ENCODE measurements around the gene SLC16A11. TPM values are rescaled to one million over a fixed set of nuclear protein-coding genes. Genes with fewer than 3 reads are reported as not detected.
A peak's percentile ranks its signal among the peaks of the same experiment; 100 is the strongest.
"Not testable (repeated sequence)": the region's sequence is repeated elsewhere in the genome, so short reads cannot be mapped to it uniquely, and the experiment has no call there.

Gene SLC16A11, protein sequence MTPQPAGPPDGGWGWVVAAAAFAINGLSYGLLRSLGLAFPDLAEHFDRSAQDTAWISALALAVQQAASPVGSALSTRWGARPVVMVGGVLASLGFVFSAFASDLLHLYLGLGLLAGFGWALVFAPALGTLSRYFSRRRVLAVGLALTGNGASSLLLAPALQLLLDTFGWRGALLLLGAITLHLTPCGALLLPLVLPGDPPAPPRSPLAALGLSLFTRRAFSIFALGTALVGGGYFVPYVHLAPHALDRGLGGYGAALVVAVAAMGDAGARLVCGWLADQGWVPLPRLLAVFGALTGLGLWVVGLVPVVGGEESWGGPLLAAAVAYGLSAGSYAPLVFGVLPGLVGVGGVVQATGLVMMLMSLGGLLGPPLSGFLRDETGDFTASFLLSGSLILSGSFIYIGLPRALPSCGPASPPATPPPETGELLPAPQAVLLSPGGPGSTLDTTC
- polyA plus RNA-seq (2013, experiment 1 of 2; ENCODE audit: insufficient read length): 0.14 TPM
- 0.29 TPM for polyA plus RNA-seq (2013, experiment 2 of 2; ENCODE audit: insufficient read length)

DNA sequence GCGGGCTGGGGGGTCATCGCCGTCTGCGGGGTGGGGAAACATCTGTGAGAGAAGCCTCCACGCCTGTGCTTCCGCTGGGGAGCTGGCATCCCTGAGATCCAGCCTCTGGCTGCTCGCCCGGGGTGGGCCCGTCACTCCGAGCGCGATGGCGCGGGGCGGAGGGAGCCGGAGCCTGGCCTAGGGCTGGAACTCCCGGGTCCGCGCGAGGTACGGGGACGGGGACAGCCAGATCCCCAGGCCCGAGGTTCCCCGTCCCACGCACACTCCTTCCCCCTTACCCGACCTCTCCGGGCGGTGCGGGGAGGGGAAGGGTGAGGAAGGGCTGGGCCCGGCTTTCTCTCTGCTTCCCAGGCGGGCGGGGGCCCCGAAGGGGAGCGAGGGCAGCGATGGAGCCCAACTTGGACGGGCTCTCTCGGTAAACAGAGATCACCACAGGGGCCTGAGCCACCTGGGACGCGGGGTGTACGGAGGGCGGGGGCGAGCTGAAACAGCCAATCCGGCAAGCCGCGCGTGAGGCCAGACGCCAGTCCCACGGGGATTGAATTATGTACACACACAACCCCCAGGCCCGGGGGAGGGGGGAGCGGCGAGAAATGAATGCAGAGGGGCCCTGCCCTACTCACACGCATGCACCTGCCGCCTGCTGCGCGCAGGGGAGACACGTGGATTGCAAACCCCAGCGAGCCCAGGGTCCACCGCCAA is at the start of gene SLC16A11:
Gene SLC16A11, minus strand, starts transcription at position 596 of the 702 bp plus-strand sequence. Its CDS starts 579 bp downstream, at position 17.
- DNase-seq: peak; percentile 51

- DNase-seq: not testable (repeated sequence)
Measured at GRCh38 chr17:7091311-7092005, 47.6 kb upstream of the SLC16A11 start.

DNA sequence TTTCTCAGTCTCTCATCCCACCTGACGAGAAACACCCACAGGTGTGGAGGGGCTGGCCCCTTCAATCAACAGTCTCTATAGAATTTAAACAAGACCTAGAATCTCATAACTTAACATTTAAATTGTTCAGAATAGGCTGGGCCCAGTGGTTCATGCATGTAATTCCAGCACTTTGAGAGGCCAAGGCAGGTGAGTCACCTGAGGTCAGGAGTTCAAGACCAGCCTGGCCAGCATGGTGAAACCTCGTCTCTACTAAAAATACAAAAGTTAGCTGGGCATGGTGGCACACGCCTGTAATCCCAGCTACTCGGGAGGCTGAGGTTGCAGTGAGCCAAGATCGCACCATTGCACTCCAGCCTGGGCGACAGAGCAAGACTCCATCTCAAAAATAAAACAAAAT is 45.7 kb upstream of the SLC16A11 start:
- not testable (repeated sequence) for DNase-seq

- not testable (repeated sequence) for DNase-seq
Measured at GRCh38 chr17:7088442-7088841, 44.5 kb upstream of the SLC16A11 start.

- no peak for DNase-seq
Measured at GRCh38 chr17:7084088-7084487, 40.2 kb upstream of the SLC16A11 start.

DNA sequence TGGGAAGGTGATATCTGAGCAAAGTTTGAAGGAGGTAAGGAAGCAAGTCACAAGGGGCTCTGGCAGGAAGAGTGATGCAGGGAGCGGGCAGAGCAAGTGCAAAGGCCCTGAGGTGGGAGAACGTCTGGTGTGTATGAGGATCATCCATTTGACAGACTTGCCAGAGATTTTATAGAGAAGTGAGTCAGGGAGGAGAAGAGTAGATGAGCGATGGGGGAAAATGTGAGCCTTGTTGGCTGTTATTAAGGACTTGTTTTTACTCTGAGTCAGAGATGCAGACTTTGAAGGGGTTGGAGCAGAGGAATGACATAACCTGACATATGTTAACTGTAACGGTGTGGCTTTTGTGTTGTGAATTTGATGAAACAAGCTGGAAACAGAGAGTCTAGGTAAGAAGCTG is 39.7 kb upstream of the SLC16A11 start:
- no peak for DNase-seq

- DNase-seq: no peak
Measured at GRCh38 chr17:7081341-7082062, 37.6 kb upstream of the SLC16A11 start.

- no peak for DNase-seq
Measured at GRCh38 chr17:7080456-7081041, 36.7 kb upstream of the SLC16A11 start.

- DNase-seq: no peak
Measured at GRCh38 chr17:7079581-7080455, 35.9 kb upstream of the SLC16A11 start, which contains the start of gene CLEC10A. Gene CLEC10A (minus strand): TSS chr17:7080251. CDS start chr17:7078812, 1,439 bp downstream.

GRCh38 chr17:7078711-7079110 is 34.8 kb upstream of the SLC16A11 start:
- no peak for DNase-seq

- no peak for DNase-seq
Measured at GRCh38 chr17:7077911-7078546, 34.1 kb upstream of the SLC16A11 start.

GRCh38 chr17:7074931-7075330 is 31.0 kb upstream of the SLC16A11 start:
- DNase-seq: no peak

DNA sequence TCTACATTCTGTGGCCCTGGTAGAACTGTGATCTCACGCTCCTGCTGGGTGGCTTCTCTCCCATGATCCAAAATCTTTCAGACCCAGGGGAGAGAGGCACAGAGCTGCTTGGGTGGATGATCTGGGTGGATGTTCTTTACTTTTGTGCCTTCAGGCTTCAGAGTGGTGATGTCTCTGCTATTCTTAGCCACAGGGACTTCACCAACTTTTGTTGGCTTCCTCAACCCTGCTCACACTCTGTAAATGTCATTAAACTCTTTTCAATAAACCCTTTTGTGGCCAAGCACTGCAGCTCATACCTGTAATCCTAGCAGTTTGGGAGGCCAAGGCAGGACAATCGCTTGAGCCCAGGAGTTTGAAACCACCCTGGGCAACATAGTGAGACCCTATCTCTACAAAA is 28.5 kb upstream of the SLC16A11 start:
- DNase-seq: no peak

- no peak for DNase-seq
Measured at GRCh38 chr17:7070712-7071111, 26.8 kb upstream of the SLC16A11 start.

GRCh38 chr17:7068268-7068667 is 24.4 kb upstream of the SLC16A11 start:
- no peak for DNase-seq

DNA sequence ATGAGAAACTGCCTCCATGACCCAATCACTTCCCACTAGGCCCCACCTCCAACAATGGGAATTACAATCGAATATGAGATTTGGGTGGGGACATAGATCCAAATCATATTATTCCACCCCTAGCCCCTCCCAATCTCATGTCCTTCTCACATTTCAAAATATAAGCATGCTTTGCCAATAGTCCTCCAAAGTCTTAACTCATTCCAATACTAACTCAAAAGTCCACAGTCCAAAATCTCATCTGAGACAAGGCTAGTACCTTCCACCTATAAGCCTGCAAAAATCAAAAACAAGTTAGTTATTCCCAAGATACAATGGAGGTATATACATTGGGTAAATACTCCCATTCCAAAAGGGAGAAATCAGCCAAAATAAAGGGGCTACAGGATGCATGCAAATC is 23.3 kb upstream of the SLC16A11 start:
- no peak for DNase-seq

- no peak for DNase-seq
Measured at GRCh38 chr17:7064261-7064660, 20.4 kb upstream of the SLC16A11 start.

DNA sequence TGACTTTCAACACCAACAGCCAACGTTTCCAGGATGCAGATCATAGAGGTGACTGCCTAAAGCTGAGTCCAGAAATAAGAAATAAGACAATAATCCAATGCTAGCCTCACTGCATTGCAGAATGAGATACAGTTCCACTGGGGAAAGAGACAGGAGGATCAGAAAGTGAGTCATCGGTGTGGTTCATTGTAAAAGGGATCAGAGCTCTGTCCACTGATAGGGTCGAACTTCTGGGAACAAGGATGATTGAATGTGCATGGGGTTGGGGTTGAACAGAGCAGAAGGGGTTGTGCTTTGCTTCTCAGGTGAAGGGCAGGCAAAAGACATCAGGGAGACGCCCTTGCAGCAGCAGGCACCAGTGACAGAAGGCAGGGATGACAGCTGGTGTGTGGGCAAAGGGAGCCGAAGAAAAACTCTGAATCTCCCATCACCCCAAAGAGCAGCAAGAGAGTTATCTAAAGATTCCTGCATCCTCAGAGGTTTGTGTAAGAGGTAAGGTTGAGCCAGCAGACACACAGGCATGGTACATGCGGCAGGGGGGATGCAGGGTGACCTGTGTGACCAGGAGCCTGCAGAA is 19.7 kb upstream of the SLC16A11 start:
- no peak for DNase-seq

DNA sequence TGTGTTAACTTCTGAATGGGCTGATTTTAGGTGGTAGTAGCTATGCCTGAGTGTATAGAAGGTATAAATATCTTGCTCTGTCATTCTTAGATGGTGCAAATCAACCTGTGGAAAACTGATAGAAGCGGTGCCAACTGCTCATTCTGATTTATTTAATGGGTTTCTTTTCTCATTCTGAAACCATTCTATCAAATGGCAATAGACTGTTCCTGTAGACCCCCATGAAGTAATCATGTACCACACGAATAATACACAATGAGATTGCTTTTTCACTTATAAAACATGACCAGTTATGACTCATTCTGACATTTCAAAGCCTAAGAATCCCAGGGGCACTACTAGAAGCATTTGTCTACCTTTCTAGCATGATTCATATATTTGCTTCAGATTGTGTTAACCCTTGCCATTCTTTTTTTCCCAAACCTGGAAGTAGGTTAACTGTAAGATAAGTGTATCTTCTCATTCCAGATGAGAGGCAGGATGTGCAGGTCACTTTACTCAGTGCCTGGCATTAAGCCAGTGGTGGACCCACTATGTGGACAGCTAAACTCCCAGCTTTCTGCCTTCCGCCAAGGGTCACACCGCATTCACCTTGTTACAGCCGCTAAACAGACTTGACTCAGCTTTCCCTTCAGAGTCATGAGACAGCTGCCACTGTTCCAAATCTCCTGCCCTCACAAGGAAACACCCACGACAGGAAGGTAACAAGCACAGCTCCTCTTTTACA is 16.4 kb upstream of the SLC16A11 start:
- DNase-seq: peak; percentile 32
